Aorta (tissue), 5 donors: Measurements from ENCODE around the gene GALR2. TPM values are rescaled to one million over a fixed set of nuclear protein-coding genes. Genes with fewer than 3 reads are reported as not detected.

Experiments used
- ATAC-seq: fragments of 200-7000 bp; cut with Tn5 transposase; one replicate; pipeline ENCODE4 v1.9.1; 2022; ENCODE audit warnings: moderate library complexity; ENCODE audit not compliant: low FRiP score
- DNase-seq, 2 donors: peaks; one replicate each; pipeline ENCODE4 v3.0.0-alpha.2; 2020
- H3K27ac ChIP-seq, 2 donors: one replicate each; pipeline ENCODE4 v1.5.1; 2013; ENCODE audit warnings: low read length in 2 of 2, mild to moderate bottlenecking in 2 of 2, moderate library complexity in 2 of 2, control low read depth in 1 of 2, inconsistent platforms in 1 of 2, low read depth in 1 of 2
- H3K27me3 ChIP-seq, 2 donors: one replicate each; pipeline ENCODE4 v1.6.1; 2013; ENCODE audit warnings: control low read depth in 1 of 2, low read length in 1 of 2, mild to moderate bottlenecking in 1 of 2, moderate library complexity in 1 of 2; ENCODE audit not compliant: insufficient read depth in 2 of 2, control insufficient read depth in 1 of 2
- H3K36me3 ChIP-seq, 2 donors: one replicate each; pipeline ENCODE4 v1.6.1; 2013; ENCODE audit warnings: control low read depth in 1 of 2, low read length in 1 of 2, mild to moderate bottlenecking in 1 of 2; ENCODE audit not compliant: insufficient read depth in 2 of 2, control insufficient read depth in 1 of 2
- H3K4me1 ChIP-seq, 2 donors: one replicate each; pipeline ENCODE4 v1.6.1; 2013; ENCODE audit warnings: low read length in 2 of 2, control low read depth in 1 of 2, mild to moderate bottlenecking in 1 of 2, moderate library complexity in 1 of 2; ENCODE audit not compliant: insufficient read depth in 2 of 2, control insufficient read depth in 1 of 2
- H3K4me3 ChIP-seq, 2 donors: one replicate each; pipeline ENCODE4 v1.5.1; 2013; ENCODE audit warnings: low read length in 2 of 2, control low read depth in 1 of 2, mild to moderate bottlenecking in 1 of 2
- H3K9me3 ChIP-seq: one replicate; pipeline ENCODE4 v1.6.1; 2013; ENCODE audit warnings: mild to moderate bottlenecking, low read length; ENCODE audit not compliant: control insufficient read depth
- WGBS, 2 donors: extraction: QIAGEN DNeasy Blood & Tissue Kit; methylation state at CpG; one replicate each; pipeline ENCODE4 v1.1.7; 2013; 5-methylcytosine and 5-hydroxymethylcytosine counted together
- intact Hi-C, 2 donors: fragments of 100-400 bp; cut with DNase I; formaldehyde crosslinking; loops; one replicate each; pipeline versions ENCODE4 v1.14.2 to v1.15.0; 2022
- polyA plus RNA-seq, 2 donors: library from polyadenylated mRNA; stranded (reverse); fragments of 200-250 nt; gene quantifications; one replicate each; pipeline ENCODE4 v1.2.3, GENCODE V29; 2013
- total RNA-seq, 2 donors: library from RNA; stranded (reverse); fragmentation: NEBNext Ultra II Directional; extraction: Animal tissue kit (Norgen Biotek cat#: 25700); gene quantifications; one replicate each; pipeline ENCODE4 v1.2.1, GENCODE V29; 2021
- donor health status: healthy with polysubstance abuse.
- donor health status: Bipolar disorder and iron deficiency.
- donor health status: DM: no; HTN: no; CAD: no.
- donor health status: DM: no; HTN: no; CAD: no.
- donor health status: DM: yes; HTN: yes; CAD: no.

Gene GALR2
- total and polyA plus RNA-seq, 4 donors, result not detected

DNA sequence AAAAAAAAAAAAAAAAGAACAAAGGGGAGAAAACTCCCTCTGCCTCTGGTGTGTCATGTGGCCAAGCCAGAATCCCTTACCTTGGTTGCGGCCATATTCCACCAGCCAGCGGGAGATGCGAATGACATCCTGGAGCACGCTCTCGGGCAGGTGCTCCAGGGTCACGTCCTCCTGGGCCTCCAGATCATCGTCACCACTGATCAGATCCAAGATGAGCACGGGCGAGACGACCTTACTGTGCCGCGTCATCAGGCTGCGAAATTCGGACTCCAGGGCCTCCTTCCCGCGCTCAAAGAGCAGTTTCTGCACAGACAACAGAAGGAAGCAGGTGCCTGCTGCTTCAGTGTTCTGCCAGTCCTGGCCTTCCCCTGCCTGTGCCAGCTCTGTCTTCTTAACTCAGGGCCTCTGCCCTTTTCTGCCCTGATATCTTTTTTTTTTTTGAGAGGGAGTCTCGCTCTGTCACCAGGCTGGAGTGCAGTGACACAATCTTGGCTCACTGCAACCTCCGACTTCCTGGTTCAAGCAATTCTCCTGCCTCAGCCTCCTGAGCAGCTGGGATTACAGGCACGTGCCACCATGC is 23.2 kb downstream of the GALR2 start:
- no peak overlapping the region for H3K27ac ChIP-seq
- H3K36me3 ChIP-seq, result peaks cover 5 to 6% of the 10 kb centered on the region in 2 donors
- peaks cover 0 to 2% of the 10 kb centered on the region in 2 donors for H3K4me1 ChIP-seq
- no peaks in the 10 kb centered on the region for H3K9me3 ChIP-seq
- 90 to 96% methylated on average over 19 of the region's 19 CpGs for WGBS, 2 donors
- ATAC-seq (no peak), DNase-seq (peak in 1 of 2 donors; percentile 52)
- no peaks in the 10 kb centered on the region for H3K27me3 ChIP-seq
- intact Hi-C loops, result no loop called here
- no peak overlapping the region for H3K4me3 ChIP-seq

GRCh38 chr17:76102944-76103273 is 28.3 kb downstream of the GALR2 start:
- Histone ChIP-seq H3K4me3 (peak overlapping the region; percentile 46 to 65), H3K27me3 (no peaks in the 10 kb centered on the region), H3K9me3 (no peaks in the 10 kb centered on the region), H3K36me3 (no peaks in the 10 kb centered on the region), H3K4me1 (peaks cover 0 to 2% of the 10 kb centered on the region in 2 donors), H3K27ac (no peak overlapping the region)
- intact Hi-C loops, result no loop called here
- DNase-seq (no peak), ATAC-seq (no peak)
- WGBS, 2 donors, result 0 to 2% methylated on average over 4 of the region's 4 CpGs

DNA sequence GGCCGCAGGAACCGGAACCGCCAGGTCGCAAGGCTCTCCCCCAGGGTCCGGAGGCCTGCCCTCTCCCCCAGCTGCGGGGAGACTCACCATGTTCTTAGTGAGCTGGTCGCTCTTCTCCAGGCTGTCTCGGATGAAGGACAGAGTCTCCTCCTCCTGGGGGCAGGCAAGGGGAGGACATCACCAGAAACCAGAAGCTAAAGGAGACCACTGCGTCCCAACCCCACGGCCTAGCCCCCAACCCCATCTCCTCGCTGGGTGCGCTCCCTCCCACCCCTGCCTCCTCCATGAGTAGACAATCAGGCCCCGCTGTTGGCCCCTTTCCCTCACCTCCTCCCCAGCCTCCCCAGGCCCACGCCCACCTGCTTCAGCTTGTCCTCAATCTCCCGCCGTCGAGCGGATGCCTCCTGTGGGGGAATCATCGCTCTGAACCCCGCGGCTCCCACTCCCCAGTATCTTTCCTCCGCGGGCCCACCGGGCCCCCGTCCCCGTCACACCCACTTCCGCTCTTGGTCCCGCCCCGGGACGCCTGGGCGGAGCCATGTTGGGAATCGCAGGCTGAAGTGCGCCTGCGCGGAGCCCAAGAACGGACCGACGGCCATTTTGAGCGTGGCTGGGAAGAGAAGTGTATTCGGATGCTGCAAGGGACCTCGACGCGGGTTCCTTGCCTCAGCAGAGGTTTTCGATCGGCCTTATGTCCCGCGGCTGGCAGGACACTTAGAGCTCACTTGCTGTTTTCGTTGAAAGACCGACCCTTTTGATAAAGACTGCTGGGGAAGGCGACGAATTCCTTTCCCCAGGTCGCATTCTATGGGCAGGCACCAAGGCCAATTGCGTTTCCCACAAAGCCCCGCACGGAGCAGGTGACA is 28.9 kb downstream of the GALR2 start, which contains the start of gene EXOC7:
Gene EXOC7, minus strand, starts transcription at position 514 of the 866 bp plus-strand sequence. Its CDS starts 95 bp downstream, at position 419.
- Histone ChIP-seq H3K4me1 (peaks cover 0 to 2% of the 10 kb centered on the region in 2 donors), H3K27ac (peak within 1 kb of the TSS in 1 of 2 donors; percentile 22), H3K27me3 (no peaks in the 10 kb centered on the region), H3K4me3 (peak within 1 kb of the TSS; percentile 46 to 65), H3K36me3 (no peaks in the 10 kb centered on the region), H3K9me3 (no peaks in the 10 kb centered on the region)
- ATAC-seq (peak; percentile 97), DNase-seq (peak; percentile 94 to 98)
- WGBS, 2 donors, result 3 to 4% methylated on average over 55 of the region's 55 CpGs
- intact Hi-C loops, result no loop called here

- Histone ChIP-seq H3K4me1 (peaks cover 0 to 2% of the 10 kb centered on the region in 2 donors), H3K4me3 (peak overlapping the region in 1 of 2 donors; percentile 65), H3K27me3 (no peaks in the 10 kb centered on the region), H3K27ac (peak overlapping the region in 1 of 2 donors; percentile 22), H3K9me3 (no peaks in the 10 kb centered on the region), H3K36me3 (no peaks in the 10 kb centered on the region)
- DNase-seq (no peak), ATAC-seq (no peak)
- intact Hi-C loops, result no loop called here
- WGBS, 2 donors, result 84 to 89% methylated on average over 29 of the region's 29 CpGs
These were observed 29.7 kb downstream of the GALR2 start for GRCh38 chr17:76104140-76104895.

- intact Hi-C loops, result no loop called here
- DNase-seq (no peak), ATAC-seq (no peak)
- H3K4me1 ChIP-seq, result peaks cover 0 to 2% of the 10 kb centered on the region in 2 donors
- H3K4me3 ChIP-seq, result no peak overlapping the region
- H3K27ac ChIP-seq, result no peak overlapping the region
- no peaks in the 10 kb centered on the region for H3K9me3 ChIP-seq
- 76 to 91% methylated on average over 5 of the region's 5 CpGs for WGBS, 2 donors
- H3K36me3 ChIP-seq, result no peaks in the 10 kb centered on the region
- H3K27me3 ChIP-seq, result no peaks in the 10 kb centered on the region
These were observed 30.3 kb downstream of the GALR2 start for GRCh38 chr17:76104896-76105231.

DNA sequence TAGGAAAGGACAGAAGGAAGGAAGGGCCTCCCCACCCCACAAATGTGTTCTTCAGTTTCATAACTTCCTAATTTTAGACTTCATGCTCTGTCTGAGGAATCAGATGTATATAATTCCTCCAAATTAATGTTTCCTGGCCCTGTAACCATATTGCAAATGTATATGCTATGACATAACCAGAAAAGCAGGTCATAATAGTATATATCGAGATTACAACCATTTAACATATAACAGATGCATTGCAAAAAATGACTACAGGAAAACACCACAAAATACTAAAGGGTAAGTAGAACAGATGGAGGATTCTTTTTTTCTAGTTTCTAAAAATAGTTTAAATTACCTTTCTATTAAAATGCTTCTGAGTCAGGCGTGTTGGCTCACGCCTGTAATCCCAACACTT is 32.1 kb downstream of the GALR2 start:
- Histone ChIP-seq H3K36me3 (no peaks in the 10 kb centered on the region), H3K4me3 (no peak overlapping the region), H3K27ac (no peak overlapping the region), H3K4me1 (peaks cover 0 to 2% of the 10 kb centered on the region in 2 donors), H3K9me3 (no peaks in the 10 kb centered on the region), H3K27me3 (no peaks in the 10 kb centered on the region)
- intact Hi-C loops, result no loop called here
- ATAC-seq, result no peak
- 71 to 74% methylated on average over 3 of the region's 3 CpGs for WGBS, 2 donors
- no peak for DNase-seq

DNA sequence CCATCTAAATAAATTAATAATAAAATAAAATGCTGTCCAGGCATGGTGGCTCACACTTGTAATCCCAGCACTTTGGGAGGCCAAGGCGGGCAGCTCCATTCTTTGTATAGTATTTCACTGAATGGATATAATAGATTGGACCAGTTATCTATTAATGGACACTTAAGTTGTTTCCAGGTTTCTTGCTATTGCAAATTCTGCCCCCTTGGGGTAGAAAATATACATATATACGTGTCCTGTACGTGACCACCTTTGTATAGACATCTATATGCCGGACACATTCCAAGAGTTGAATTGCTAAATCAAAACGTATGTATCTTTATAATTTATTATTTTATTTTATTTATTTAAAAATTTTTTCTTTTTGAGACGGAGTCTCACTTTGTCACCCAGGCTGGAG is 32.9 kb downstream of the GALR2 start:
- H3K27ac ChIP-seq, result no peak overlapping the region
- no peaks in the 10 kb centered on the region for H3K36me3 ChIP-seq
- peaks cover 0 to 2% of the 10 kb centered on the region in 2 donors for H3K4me1 ChIP-seq
- intact Hi-C loops, result no loop called here
- DNase-seq (no peak), ATAC-seq (no peak)
- no peaks in the 10 kb centered on the region for H3K27me3 ChIP-seq
- H3K9me3 ChIP-seq, result no peaks in the 10 kb centered on the region
- WGBS, 2 donors, result 91 to 94% methylated on average over 6 of the region's 6 CpGs
- no peak overlapping the region for H3K4me3 ChIP-seq

- 85 to 95% methylated on average over 2 of the region's 2 CpGs for WGBS, 2 donors
- no peak overlapping the region for H3K27ac ChIP-seq
- ATAC-seq (no peak), DNase-seq (no peak)
- H3K27me3 ChIP-seq, result no peaks in the 10 kb centered on the region
- no peaks in the 10 kb centered on the region for H3K4me1 ChIP-seq
- no peaks in the 10 kb centered on the region for H3K36me3 ChIP-seq
- no peaks in the 10 kb centered on the region for H3K9me3 ChIP-seq
- no peak overlapping the region for H3K4me3 ChIP-seq
- intact Hi-C loops, result no loop called here
These were observed 37.4 kb downstream of the GALR2 start for GRCh38 chr17:76111956-76112355.
